HG03342 (cell line): ENCODE measurements around the gene TMEM61.
A peak's percentile ranks its signal among the peaks of the same experiment; 100 is the strongest.
"Not testable (repeated sequence)": the region's sequence is repeated elsewhere in the genome, so short reads cannot be mapped to it uniquely, and the experiment has no call there.

Experiments used
- ATAC-seq: cut with Tn5 transposase; IDR thresholded peaks from one replicate; pipeline ENCODE4 v1.9.1; 2021; ENCODE audit warnings: mild to moderate bottlenecking, moderate library complexity; ENCODE audit not compliant: unreplicated experiment

TMEM61 gene

DNA sequence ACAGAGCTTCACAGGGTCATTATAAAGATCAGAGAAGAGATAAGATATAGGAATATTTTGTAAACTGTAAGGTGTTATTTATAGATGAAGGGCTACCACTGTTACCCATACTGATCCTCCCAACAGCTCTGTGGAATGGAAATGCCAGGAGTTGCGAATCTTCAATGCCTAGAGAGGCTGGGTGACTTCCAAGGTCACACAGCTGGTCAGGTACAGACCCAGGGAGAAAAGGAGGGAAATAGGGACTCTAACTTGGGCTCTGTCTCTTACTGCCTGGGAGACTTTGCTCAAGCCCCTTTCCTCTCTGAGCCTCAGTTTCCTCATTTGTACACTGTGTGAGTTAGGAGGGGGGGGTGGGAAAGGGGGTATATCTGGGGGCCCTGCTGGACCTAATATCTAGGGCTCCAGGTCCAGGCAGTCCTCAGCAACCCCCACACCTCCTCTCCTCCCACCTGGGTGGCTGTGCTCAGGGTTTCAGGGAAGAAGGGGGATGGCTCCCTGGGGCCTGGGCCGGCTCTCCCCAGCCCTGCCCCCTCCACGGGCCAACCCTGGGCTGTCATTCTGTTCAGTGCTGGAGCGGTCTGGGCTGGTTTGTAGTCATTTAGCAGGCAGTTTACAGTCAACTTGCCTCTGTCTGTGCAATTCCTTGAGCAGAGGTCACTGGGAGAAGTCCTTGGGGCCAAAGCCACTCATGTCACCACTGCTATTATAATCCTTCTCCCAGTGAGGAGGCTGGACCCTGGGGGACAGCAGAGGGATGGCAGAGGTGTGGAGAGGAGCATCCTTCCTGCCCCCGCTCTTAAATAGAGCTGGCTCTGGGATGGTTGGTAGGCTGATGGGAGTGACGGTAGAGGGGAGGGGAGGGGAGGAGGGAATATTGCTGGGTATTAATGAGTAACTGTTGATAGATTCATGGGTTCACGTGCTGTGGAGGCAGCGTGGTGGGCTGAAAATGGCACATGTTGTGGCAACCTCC, 20.0 kb downstream of the TMEM61 start:
- no peak for ATAC-seq

DNA sequence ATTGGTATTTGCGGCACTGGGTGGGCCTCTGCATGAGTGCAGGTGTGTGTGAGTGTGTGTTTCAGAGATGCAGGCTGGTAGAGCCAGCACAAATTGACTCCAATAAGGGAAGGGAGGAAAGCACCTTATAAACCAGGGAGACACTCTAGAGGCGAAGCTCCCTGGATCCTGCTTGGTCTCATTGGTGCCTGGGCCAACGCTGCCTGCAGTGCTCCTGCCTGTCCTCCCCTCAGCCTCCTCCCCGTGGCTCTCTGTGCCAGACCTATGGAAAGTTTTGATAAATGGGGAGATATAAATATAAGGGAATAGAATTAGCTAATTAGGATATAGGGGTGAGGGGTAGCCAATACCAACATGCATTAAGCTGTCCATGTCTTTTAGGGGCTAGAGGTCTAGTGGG, 20.9 kb downstream of the TMEM61 start:
- no peak for ATAC-seq

DNA sequence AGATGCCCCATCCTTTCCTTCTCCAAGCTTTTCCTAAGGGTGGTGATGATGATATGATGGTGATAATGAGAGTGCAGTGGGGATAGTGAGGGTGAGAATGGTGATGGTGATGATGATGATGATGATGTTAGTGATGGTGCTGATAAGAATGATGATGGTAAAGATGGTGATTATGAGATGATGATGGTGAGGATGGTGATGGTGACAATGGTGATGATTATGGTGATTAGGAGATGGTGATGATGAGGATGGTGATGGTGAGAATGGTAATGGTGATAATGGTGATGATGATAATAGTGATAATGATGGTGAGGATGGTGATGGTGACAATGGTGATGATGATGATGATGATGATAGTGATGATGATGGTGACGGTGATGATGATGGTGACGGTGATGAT, 22.3 kb downstream of the TMEM61 start:
- no peak for ATAC-seq

DNA sequence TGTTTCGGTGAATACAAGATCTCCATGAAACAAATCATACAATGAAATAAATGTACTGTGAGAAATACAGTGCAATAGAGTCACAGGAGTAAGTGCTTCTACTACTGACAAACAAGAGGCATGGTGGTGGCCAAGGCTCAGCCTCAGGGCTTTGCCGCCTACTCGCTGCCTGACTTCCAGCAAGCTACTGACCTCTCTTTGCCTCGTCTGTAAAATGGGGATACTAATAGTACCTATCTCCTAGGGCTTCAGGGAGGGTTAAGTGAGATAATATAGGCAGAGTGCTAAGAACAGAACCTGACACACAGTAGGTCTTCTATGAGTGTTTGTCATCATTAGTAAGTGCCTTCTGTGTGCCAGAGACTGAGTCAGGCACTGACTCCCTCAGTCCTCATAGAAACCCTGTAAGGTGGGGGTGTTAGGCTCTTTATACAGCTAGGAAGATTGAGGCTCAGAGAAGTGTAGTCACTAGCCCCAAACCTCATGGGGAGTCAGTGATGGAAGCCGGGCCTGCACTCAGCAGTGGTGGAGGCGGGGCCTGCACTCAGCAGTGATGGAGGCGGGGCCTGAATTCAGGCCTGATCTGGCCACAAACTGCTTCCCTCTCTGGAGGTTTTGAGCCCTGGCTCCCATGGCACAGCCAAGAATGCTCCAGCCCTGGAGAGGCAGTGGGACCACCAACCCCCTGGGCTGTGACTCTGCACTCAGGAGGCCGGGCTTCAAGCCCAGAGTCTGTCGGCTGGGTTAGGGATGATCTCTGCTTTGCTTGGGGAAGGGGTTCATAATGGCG, 25.1 kb downstream of the TMEM61 start:
- no peak for ATAC-seq

DNA sequence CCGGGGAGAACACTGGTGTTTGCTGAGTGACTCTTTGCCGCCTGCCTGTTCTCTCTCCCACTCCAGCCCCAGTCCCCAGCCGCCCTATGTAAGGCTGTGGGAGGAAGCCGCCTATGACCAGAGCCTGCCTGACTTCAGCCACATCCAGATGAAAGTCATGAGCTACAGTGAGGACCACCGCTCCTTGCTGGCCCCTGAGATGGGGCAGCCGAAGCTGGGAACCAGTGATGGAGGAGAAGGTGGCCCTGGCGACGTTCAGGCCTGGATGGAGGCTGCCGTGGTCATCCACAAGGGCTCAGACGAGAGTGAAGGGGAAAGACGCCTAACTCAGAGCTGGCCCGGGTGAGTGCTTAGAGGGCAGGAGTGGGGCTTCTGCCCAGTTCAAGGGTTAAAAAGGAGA, 26.5 kb downstream of the TMEM61 start:
- ATAC-seq = no peak

DNA sequence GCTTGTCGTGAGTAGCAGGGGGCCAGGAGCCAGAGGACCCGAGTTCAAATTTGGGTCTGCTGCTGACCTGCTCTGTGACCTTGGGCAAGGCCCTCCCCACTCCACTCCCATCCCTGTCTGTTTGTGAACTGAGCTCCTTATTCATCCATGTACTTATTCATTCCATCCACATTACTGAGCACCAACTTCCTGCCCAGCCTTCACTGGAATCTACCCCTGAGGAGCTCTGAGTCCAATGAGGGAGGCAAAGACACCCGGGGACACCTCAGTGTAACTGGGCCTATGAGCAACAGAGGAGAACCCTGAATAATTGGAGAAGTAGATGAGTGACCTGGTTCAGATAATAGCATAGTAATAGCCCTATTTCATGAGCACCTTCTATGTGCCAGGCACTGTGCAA, 27.2 kb downstream of the TMEM61 start:
- no peak for ATAC-seq

DNA sequence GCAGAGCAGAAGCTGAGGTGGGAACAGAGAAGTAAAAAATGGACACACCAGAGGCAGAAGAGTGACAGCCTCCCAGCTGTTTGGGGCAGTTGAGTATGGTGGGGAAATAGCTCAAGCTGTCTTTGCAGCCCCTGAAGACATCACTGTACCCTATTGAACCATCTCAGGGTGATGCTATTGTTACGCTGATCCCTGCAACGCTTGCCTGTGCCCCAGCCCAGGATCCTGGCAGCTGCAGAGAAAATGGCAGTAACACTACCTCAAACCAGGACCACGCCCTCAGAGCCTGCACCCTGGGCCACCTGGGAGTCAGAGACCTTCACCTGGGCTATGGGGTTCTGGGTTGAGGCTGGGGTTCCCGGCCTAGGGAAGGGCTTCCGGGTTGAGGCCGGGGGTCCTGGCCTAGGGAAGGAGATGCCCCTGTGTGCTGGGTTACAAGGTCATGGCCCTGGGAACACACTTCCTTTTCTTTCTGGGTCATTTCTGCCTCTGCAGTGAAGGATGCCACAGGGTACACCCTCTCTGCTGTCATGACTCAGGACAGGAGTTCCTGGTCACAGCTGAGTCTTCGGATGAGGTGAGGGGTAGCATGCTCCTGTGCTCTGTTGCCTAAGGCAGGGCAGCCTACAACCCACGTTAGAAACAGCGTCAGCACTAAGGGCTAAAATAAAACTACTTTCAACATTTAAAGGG, 29.9 kb downstream of the TMEM61 start:
- no peak for ATAC-seq

DNA sequence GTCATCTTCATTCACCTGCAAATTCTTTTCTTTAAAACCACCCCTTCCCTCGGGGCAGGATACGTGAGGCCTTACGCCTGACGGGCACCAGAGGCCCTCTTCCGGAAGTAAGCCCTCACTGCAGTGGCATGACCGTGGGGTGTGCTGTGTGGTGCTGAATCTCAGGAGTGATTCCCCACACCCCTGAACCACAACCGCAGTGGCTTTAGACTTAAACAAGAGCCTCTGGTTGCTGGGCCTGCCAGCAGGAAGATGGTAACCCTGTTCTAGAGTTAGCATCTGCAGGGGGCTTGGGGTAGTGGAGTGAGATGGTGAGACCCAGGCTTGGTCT, 30.4 kb downstream of the TMEM61 start:
- no peak for ATAC-seq

DNA sequence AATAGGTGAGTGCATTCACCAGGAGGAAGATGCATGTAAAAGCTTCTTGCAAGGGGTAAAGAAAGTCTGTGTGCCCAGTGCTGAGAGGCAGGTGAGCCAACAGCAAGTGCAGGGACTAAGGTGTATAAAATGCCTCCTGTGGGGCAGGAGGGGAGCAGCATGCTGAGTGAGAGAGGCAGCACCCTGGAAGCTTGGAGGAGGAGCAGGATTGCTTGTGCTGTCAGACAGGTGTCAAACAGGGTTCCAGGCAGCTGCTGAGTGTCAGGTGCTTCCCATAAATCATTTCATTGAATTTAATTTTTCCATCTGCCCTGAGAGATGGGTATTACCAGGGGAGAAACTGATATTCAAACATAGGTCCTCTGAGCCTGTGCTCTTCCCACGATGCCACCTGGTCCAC, 32.2 kb downstream of the TMEM61 start:
- no peak for ATAC-seq

DNA sequence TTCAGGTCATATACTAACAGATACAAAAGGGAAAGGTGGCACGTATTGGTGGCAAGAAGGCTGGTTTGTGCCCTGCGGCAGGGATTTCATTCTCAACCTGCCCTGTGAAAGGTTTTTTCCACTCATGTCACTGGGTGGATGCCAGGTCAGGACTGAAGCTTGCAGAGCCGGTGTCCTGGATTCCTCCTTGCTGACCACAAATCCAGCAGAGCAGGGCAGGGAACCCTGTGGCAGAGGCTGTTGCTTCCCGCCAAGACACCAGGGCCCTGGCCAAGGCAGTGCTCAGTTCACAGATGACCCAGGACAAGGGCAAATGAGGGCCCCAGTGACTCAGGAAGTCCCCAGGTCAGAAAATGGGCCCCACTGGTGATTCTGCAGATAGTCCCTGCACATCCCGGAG, 34.7 kb downstream of the TMEM61 start:
- no peak for ATAC-seq

DNA sequence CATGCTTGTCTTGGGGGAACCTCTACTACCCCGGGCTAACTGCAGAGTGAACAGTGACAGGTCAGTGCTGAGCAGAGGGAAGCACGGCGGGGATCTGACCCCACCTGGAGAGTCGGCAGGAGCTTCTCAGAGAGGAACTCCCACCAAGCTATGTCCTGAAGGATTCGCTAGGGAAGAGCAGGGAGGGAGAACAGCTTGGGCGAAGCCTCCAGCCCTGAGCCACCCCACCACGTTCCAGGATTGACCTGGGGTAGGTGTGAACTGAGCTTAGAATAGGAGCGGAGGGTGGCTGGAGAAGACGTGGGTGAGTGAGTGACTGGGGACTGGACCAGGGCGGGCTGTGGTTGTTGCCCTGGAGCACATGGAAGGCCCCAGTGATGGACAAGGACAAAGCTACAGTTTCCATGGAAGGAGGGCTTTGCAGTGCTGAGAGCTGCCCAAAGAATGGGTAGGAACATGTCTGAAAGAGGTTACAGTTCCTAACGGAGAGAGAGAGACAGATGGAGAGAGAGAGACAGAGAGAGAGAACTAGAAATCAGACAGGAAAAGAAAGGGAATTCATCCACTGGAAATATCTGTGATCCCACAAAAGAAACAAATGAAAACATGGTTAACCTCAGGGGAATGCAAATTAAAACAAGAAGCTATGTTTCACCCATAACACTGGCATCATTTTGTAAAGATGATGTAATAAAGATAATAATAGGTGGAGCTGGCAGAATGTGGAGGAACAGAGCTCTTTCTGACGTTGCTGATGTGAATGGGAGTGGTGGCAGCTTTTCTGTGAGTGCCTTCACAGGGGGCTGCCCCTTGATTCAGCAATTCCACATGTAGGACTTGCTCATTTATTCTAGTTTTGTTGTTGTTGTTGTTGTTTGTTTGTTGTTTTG, 35.5 kb downstream of the TMEM61 start:
- no peak for ATAC-seq

DNA sequence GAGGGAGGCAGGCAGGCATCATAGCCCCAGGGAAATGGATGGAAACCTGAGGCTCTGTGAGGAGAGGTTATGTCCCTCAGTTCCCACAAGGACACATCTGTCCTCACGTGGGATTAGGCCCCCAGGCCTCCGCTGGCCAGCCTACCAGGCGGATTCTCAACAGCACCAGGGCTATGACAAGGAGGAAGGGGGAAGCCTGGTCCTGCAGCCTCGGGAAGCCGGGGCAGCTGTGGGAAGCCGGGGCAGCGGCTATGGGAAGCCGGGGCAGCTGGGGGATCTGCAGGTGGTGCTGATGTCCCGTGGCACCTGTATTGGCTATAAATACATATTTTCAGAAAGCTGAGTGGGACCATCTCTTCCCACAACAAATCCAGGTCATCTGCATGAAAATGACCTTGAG, 38.0 kb downstream of the TMEM61 start:
- no peak for ATAC-seq

DNA sequence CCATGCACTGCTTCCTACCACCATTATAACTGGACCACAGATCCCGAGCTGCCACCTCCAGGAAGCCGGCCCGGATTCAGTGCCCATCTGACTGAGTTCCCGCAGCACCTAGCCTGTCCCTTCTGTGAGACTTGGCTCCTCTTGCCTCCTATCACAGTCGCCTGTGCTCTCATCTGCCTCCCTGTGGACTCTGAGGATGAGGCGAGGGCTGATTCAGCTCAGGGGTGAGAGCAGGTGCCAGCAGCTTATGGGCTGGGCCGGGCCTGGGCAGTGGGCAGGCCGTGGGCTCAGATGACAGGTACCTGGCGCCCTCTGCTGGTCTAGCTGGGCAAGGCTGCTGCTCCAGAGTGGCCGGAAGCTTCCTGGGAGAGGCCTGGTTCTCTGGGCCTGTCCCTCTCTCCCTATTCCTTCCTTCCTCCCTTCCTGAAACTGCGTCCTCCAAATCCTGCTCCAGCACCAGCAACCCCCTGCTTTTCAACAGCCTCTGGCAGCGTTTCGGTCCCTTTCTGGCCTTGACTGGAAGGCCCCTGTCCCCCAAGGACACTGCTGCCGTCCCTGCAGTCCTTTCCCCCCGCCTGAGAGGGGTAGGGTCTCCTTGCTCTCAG, 41.6 kb downstream of the TMEM61 start:
- ATAC-seq = peak; percentile 78

DNA sequence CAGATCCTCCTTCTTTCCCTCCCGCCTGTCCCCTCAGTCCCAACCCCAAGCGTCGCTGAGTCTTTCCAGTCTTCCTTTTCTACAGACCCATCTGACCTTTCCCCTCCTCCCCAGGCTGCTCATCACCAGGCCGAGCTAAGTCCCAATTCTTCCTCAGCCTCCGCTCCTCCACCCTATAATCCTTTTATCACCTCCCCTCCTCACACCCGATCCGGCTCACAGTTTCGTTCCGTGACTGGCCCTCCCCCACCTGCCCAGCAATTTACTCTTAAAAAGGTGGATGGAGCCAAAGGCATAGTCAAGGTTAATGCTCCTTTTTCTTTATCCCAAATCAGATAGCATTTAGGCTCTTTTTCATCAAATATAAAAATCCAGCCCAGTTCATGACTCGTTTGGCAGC, 43.7 kb downstream of the TMEM61 start:
- not testable (repeated sequence) for ATAC-seq

DNA sequence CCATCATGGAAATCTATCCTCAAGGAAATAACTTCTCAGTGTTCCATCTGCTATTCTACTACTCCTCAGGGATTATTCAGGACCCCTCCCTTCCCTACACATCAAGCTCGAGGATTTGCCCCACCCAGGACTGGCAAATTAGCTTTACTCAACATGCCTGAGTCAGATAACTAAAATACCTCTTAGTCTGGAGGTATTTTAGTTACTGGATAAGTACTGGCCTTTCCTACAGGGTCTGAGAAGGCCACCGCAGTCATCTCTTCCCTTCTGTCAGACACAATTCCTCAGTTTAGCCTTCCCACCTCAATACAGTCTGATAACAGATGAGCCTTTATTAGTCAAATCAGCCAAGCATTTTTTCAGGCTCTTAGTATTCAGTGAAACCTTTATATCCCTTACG, 46.3 kb downstream of the TMEM61 start:
- not testable (repeated sequence) for ATAC-seq

DNA sequence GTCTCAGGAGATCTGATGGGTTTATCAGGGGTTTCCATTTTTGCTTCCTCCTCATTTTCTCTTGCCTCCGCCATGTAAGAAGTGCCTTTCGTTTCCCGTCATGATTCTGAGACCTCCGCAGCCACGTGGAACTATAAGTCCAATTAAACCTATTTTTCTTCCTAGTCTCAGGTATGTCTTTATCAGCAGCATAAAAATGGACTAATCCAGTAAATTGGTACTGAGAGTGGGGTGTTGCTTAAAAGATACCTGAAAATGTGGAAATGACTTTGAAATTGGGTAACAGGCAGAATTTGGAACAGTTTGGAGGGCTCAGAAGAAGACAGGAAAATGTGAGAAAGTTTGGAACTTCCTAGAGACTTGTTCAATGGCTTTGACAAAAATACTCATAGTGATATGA, 50.7 kb downstream of the TMEM61 start:
- not testable (repeated sequence) for ATAC-seq

DNA sequence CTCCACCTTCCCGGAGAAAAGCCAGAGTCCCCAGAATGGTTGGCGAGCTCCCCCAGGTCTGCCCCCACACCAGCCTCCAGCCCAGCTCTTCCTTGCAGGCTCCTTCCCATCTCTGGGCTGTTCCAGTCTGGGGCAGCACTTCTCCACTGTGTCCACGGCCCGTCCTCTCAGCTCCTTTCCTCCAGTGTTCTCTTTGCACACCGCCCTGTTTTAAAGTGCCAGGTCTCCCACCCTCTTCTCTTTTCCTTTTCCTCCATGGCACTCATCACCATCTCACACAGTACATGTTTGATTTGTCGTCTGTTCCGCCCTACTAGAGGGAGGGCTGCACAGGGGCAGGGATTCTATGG, 52.8 kb downstream of the TMEM61 start:
- no peak for ATAC-seq

DNA sequence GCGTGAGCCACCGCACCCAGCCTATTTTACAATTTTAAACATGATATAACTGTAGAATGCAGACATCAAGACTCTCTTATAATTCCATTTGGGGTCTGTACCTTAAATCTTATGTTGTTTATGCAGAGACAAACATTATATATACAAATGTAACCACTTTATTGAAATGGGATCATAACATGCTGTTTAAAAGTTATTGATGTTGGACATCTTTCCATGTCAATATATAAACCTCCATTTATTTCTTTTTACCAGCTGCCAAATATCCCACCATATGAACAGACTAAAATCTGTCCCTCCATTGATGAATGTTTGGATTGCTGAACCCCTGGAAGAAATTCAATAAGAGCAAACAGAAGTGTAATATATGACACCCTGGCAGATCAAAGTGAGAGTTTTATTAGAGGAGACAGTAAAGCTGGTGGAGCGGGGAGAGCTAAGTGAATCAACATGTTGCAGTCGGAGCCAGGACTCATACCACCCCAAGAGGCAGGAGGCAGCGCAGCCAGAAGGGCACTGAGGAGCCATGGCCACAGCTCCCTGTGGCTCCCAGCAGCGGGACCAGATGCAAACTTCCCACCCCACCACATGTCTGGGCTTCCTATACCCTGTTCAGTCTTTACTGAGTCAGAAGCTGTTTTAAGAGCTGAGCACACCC, 54.2 kb downstream of the TMEM61 start:
- ATAC-seq = no peak

DNA sequence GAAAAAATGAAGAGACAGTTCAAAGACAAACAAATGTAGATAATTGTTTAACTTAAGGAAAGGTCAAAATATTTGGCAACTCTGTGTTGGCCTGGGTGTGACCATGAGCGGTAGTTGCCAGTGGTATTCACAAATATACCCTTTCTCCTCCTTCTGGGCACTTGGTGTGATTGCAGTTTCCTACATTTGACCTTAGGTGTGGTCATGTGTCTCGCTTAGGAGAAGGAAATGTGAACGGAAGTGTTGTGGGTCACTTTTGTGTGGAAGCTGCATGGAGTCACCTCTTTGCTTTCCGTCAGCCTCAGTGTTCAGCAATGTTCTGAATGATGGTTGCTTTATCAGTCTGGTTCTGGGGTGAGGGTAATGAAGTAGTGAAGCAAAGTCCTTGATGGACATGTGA, 55.5 kb downstream of the TMEM61 start:
- no peak for ATAC-seq
